ENCODE measurements around the gene MBP. TPM values are rescaled to one million over a fixed set of nuclear protein-coding genes. Genes with fewer than 3 reads are reported as not detected.

The MBP gene
- total RNA-seq, 4 donors from 2014 or later: 23.2 to 34.7 (median 28.2) TPM

DNA sequence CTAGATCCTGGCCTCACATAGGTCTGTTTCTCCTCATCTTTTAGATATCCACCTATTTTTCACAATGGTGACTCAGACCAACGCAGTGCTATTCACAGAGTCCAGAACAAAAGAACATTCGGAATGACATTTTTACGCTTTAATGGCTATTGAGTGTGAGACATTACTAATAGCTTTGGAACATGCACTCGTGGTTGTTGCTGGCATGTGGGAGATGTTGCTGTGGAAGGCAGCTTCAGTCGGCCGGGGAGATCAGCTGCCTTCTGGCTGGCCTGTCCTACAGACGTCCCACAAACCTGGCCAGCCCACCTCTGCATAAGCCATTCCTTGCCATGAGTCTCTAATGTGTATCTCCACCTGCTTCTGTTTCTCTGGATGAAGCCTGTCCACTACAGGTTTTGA lies 3.4 kb downstream of the MBP start:
- TF ChIP-seq POLR2A (IDR thresholded peaks at IDR 0.05): no peak
- no peak for TF ChIP-seq EP300 (IDR thresholded peaks at IDR 0.05)
- TF ChIP-seq, protein P1, sequence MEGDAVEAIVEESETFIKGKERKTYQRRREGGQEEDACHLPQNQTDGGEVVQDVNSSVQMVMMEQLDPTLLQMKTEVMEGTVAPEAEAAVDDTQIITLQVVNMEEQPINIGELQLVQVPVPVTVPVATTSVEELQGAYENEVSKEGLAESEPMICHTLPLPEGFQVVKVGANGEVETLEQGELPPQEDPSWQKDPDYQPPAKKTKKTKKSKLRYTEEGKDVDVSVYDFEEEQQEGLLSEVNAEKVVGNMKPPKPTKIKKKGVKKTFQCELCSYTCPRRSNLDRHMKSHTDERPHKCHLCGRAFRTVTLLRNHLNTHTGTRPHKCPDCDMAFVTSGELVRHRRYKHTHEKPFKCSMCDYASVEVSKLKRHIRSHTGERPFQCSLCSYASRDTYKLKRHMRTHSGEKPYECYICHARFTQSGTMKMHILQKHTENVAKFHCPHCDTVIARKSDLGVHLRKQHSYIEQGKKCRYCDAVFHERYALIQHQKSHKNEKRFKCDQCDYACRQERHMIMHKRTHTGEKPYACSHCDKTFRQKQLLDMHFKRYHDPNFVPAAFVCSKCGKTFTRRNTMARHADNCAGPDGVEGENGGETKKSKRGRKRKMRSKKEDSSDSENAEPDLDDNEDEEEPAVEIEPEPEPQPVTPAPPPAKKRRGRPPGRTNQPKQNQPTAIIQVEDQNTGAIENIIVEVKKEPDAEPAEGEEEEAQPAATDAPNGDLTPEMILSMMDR (IDR thresholded peaks at IDR 0.05): no peak
- no peak for TF ChIP-seq POLR2AphosphoS5 (IDR thresholded peaks at IDR 0.05)
- peaks cover 0 to 81% (median 13%) of the 10 kb centered on the region in 3 donors for H3K4me1 ChIP-seq
- no peaks in the 10 kb centered on the region for H3K36me3 ChIP-seq
- peak overlapping the region in 1 of 4 donors; percentile 75 for H3K27ac ChIP-seq
- no peak for ATAC-seq
- peaks cover 22% of the 10 kb centered on the region for H3K27me3 ChIP-seq
- 72% methylated on average over 6 of the region's 7 CpGs; no CpG with 5 or more reads in 1 of the 2 donors for WGBS, 2 donors (ENCODE audit: low coverage in 1 of 2)
- H3K4me3 ChIP-seq: no peak overlapping the region
- H3K9me3 ChIP-seq: no peaks in the 10 kb centered on the region

DNA sequence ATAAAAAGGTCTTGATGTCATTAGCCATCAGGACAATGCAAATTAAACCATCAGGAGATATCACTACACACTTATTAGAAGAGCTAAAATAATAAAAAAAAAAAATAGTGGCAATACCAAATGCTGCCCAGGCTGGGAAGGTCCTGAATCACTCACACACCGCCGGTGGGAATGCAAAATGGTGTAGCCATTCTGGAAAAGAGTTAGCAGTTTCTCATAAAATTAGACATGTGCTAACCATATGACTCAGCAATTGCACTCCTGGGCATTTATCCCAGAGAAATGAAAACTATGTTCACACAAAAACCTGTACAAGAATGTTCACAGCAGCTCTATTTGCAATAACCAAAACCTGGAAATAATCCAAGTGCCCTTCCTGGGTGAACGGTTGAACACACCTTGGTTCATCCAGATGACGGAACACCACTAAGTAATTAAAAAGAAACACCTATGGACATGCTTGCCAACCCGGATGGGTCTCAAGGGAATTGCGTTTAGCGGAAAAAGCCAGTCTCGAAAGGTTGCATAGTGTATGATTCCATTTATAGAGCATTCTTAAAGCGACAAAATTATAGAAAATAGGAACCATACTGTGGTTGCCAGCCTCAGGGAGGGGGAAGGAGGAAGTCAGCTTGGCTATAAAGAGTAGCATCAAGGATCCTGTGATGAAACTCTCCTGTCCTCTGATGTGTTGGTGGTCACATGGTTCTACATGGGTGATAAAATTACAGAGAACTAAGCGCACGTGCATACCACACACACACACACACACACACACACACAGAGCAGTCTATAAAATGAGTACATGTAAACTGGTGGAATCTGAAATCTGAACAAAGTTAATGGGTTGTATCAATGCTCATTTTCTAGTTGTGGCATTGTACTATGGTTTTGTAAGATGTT lies 4.6 kb downstream of the MBP start:
- Histone ChIP-seq H3K9me3 (no peaks in the 10 kb centered on the region), H3K36me3 (no peaks in the 10 kb centered on the region), H3K27me3 (peaks cover 22% of the 10 kb centered on the region), H3K4me3 (no peak overlapping the region), H3K27ac (peak overlapping the region in 3 of 4 donors; percentile 52 to 75 (median 60)), H3K4me1 (peaks cover 0 to 76% (median 3%) of the 10 kb centered on the region in 3 donors)
- TF ChIP-seq POLR2A (IDR thresholded peaks at IDR 0.05) (no peak), POLR2AphosphoS5 (IDR thresholded peaks at IDR 0.05) (peak; percentile 83), EP300 (IDR thresholded peaks at IDR 0.05) (no peak)
- TF ChIP-seq, protein P1 (IDR thresholded peaks at IDR 0.05): no peak
- 53 to 61% methylated on average over 10 to 11 of the region's 11 CpGs for WGBS, 2 donors (ENCODE audit: low coverage in 1 of 2)
- ATAC-seq: peak; percentile 59

DNA sequence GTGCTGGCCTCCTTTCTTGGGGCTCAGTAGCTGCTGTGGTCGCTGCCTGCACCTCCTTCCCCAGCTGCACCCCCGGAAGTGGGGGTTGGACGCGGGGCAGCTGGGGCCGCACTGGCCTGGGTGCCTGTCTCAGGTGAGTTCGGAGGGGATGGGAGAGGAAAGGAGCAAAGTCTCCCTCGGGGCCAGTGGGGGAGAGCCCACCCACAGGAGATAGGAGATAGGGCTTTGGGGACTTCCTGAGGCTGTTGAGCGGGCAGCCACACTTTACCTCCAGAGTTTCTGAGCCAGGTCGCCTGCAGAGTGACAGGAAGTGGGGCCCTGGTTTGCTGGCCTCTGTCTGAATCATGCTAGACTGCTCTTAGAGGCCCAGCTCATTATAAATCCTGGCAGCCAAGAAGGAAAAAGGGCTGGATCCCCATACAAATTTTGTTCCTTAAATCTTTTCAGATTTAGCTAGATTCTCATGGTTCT lies 8.1 kb downstream of the MBP start:
- peak overlapping the region in 1 of 4 donors; percentile 8 for H3K27ac ChIP-seq
- no peak for ATAC-seq

DNA sequence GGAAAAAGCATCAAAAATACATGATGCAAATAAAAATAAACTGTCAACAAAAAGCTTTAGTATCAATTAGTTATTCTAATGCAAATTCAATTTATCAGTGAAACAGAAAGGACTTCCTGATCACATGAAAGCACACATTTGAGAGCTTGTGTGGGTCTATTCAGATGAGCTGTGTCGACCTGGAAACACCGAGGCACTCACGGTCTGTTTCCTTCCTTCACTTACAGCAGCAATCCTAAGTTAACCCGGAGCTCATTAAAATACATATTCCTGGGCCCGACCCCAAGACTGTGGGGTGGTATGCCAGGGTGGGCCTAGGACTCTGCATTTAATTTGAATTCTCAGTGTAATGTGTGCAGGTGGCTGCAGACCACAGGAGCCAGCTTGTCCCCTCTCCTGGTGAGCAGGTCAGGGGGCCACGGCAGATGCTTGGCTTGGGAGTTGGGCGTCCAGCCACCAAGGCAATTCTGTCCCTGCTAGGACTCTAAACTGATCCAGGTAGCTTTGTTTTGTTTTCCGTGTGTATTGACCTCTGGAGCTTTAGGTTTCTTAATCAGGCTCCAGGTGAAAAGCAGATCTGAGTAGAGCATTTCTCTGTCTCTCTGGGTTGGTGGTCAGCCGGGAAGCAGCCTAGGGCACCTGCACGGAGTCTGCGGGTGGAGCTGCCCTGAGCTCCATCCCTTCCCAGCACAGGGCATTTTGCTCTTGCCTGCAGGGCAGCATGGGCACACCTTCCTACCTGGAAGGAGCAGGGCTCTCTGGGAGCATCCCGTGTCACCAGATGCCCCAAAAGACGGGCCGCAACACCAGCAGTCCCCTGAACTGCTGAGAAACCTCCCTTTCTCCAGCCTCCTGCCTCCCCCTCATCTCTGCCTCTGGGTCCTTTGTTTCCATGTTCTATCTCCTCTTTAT lies 9.0 kb downstream of the MBP start:
- H3K4me1 ChIP-seq: peaks cover 0 to 31% (median 0%) of the 10 kb centered on the region in 3 donors
- WGBS, 2 donors (ENCODE audit: low coverage in 1 of 2): 81 to 89% methylated on average over 8 to 11 of the region's 14 CpGs
- TF ChIP-seq EP300 (IDR thresholded peaks at IDR 0.05) (no peak), POLR2AphosphoS5 (IDR thresholded peaks at IDR 0.05) (no peak), POLR2A (IDR thresholded peaks at IDR 0.05) (no peak)
- TF ChIP-seq, protein P1 (IDR thresholded peaks at IDR 0.05): no peak
- H3K9me3 ChIP-seq: no peaks in the 10 kb centered on the region
- H3K27me3 ChIP-seq: no peaks in the 10 kb centered on the region
- no peak overlapping the region for H3K27ac ChIP-seq
- ATAC-seq: no peak
- H3K4me3 ChIP-seq: no peak overlapping the region
- no peaks in the 10 kb centered on the region for H3K36me3 ChIP-seq

More for the DNA sequence above, 8.1 kb downstream of the MBP start:
- H3K4me3 ChIP-seq: no peak overlapping the region
- peaks cover 0 to 41% (median 0%) of the 10 kb centered on the region in 3 donors for H3K4me1 ChIP-seq
- 64% methylated on average over 3 of the region's 9 CpGs; no CpG with 5 or more reads in 1 of the 2 donors for WGBS, 2 donors (ENCODE audit: low coverage in 1 of 2)
- H3K36me3 ChIP-seq: no peaks in the 10 kb centered on the region
- H3K27me3 ChIP-seq: peaks cover 3% of the 10 kb centered on the region
- no peaks in the 10 kb centered on the region for H3K9me3 ChIP-seq
- TF ChIP-seq POLR2A (IDR thresholded peaks at IDR 0.05): no peak
- TF ChIP-seq, protein P1 (IDR thresholded peaks at IDR 0.05): no peak
- TF ChIP-seq POLR2AphosphoS5 (IDR thresholded peaks at IDR 0.05): no peak
- TF ChIP-seq EP300 (IDR thresholded peaks at IDR 0.05): no peak
